ENCODE measurements around the gene KLF13. TPM values are rescaled to one million over a fixed set of nuclear protein-coding genes. Genes with fewer than 3 reads are reported as not detected.

KLF13 gene
- total RNA-seq, 1 experiment from 2014 or later, result 43.1 TPM

GRCh38 chr15:31367021-31367729 lies 40.5 kb downstream of the KLF13 start:
- in situ Hi-C loops (cut with HindIII; ENCODE audit: low pct_unique_long_range_greater_than_20kb, low sequenced_read_pairs), result no loop called here
- DNase-seq (ENCODE audit: low read depth), result no peak

GRCh38 chr15:31367730-31368344 lies 41.2 kb downstream of the KLF13 start:
- in situ Hi-C loops (cut with HindIII; ENCODE audit: low pct_unique_long_range_greater_than_20kb, low sequenced_read_pairs), result no loop called here
- no peak for DNase-seq (ENCODE audit: low read depth)

- in situ Hi-C loops (cut with HindIII; ENCODE audit: low pct_unique_long_range_greater_than_20kb, low sequenced_read_pairs), result no loop called here
- no peak for DNase-seq (ENCODE audit: low read depth)
Measured at GRCh38 chr15:31369727-31370126, 43.1 kb downstream of the KLF13 start.

GRCh38 chr15:31371520-31372240 lies 45.0 kb downstream of the KLF13 start:
- no peak for DNase-seq (ENCODE audit: low read depth)
- in situ Hi-C loops (cut with HindIII; ENCODE audit: low pct_unique_long_range_greater_than_20kb, low sequenced_read_pairs), result no loop called here

GRCh38 chr15:31372635-31373091 lies 46.0 kb downstream of the KLF13 start:
- in situ Hi-C loops (cut with HindIII; ENCODE audit: low pct_unique_long_range_greater_than_20kb, low sequenced_read_pairs), result no loop called here

GRCh38 chr15:31373096-31373865 lies 46.6 kb downstream of the KLF13 start:
- in situ Hi-C loops (cut with HindIII; ENCODE audit: low pct_unique_long_range_greater_than_20kb, low sequenced_read_pairs), result no loop called here
- DNase-seq (ENCODE audit: low read depth), result no peak

More at GRCh38 chr15:31372635-31373091, 46.0 kb downstream of the KLF13 start:
- no peak for DNase-seq (ENCODE audit: low read depth)

GRCh38 chr15:31373970-31374369 lies 47.3 kb downstream of the KLF13 start:
- no peak for DNase-seq (ENCODE audit: low read depth)
- in situ Hi-C loops (cut with HindIII; ENCODE audit: low pct_unique_long_range_greater_than_20kb, low sequenced_read_pairs), result no loop called here

GRCh38 chr15:31374489-31374888 lies 47.9 kb downstream of the KLF13 start:
- in situ Hi-C loops (cut with HindIII; ENCODE audit: low pct_unique_long_range_greater_than_20kb, low sequenced_read_pairs), result no loop called here
- no peak for DNase-seq (ENCODE audit: low read depth)

- in situ Hi-C loops (cut with HindIII; ENCODE audit: low pct_unique_long_range_greater_than_20kb, low sequenced_read_pairs), result no loop called here
- DNase-seq (ENCODE audit: low read depth), result no peak
Measured at GRCh38 chr15:31374986-31375385, 48.4 kb downstream of the KLF13 start.

- no peak for DNase-seq (ENCODE audit: low read depth)
Measured at GRCh38 chr15:31375772-31376171, 49.1 kb downstream of the KLF13 start.

GRCh38 chr15:31376511-31376910 lies 49.9 kb downstream of the KLF13 start:
- in situ Hi-C loops (cut with HindIII; ENCODE audit: low pct_unique_long_range_greater_than_20kb, low sequenced_read_pairs), result no loop called here
- DNase-seq (ENCODE audit: low read depth), result no peak

More at GRCh38 chr15:31375772-31376171, 49.1 kb downstream of the KLF13 start:
- in situ Hi-C loops (cut with HindIII; ENCODE audit: low pct_unique_long_range_greater_than_20kb, low sequenced_read_pairs), result no loop called here

- in situ Hi-C loops (cut with HindIII; ENCODE audit: low pct_unique_long_range_greater_than_20kb, low sequenced_read_pairs), result no loop called here
- DNase-seq (ENCODE audit: low read depth), result no peak
Measured at GRCh38 chr15:31377030-31377429, 50.4 kb downstream of the KLF13 start.

- in situ Hi-C loops (cut with HindIII; ENCODE audit: low pct_unique_long_range_greater_than_20kb, low sequenced_read_pairs), result no loop called here
- DNase-seq (ENCODE audit: low read depth), result no peak
Measured at GRCh38 chr15:31378363-31378903, 51.8 kb downstream of the KLF13 start.

GRCh38 chr15:31379042-31379441 lies 52.4 kb downstream of the KLF13 start:
- no peak for DNase-seq (ENCODE audit: low read depth)
- in situ Hi-C loops (cut with HindIII; ENCODE audit: low pct_unique_long_range_greater_than_20kb, low sequenced_read_pairs), result no loop called here

GRCh38 chr15:31379577-31379976 lies 52.9 kb downstream of the KLF13 start:
- in situ Hi-C loops (cut with HindIII; ENCODE audit: low pct_unique_long_range_greater_than_20kb, low sequenced_read_pairs), result no loop called here
- DNase-seq (ENCODE audit: low read depth), result no peak

GRCh38 chr15:31381801-31382712 lies 55.4 kb downstream of the KLF13 start:
- in situ Hi-C loops (cut with HindIII; ENCODE audit: low pct_unique_long_range_greater_than_20kb, low sequenced_read_pairs), result no loop called here
- DNase-seq (ENCODE audit: low read depth), result no peak

GRCh38 chr15:31382713-31383045 lies 56.0 kb downstream of the KLF13 start:
- no peak for DNase-seq (ENCODE audit: low read depth)
- in situ Hi-C loops (cut with HindIII; ENCODE audit: low pct_unique_long_range_greater_than_20kb, low sequenced_read_pairs), result no loop called here
